ENCODE results near the gene ALKBH7.
"Not testable (repeated sequence)": the region's sequence is repeated elsewhere in the genome, so short reads cannot be mapped to it uniquely, and the experiment has no call there.

The ALKBH7 gene, protein sequence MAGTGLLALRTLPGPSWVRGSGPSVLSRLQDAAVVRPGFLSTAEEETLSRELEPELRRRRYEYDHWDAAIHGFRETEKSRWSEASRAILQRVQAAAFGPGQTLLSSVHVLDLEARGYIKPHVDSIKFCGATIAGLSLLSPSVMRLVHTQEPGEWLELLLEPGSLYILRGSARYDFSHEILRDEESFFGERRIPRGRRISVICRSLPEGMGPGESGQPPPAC

DNA sequence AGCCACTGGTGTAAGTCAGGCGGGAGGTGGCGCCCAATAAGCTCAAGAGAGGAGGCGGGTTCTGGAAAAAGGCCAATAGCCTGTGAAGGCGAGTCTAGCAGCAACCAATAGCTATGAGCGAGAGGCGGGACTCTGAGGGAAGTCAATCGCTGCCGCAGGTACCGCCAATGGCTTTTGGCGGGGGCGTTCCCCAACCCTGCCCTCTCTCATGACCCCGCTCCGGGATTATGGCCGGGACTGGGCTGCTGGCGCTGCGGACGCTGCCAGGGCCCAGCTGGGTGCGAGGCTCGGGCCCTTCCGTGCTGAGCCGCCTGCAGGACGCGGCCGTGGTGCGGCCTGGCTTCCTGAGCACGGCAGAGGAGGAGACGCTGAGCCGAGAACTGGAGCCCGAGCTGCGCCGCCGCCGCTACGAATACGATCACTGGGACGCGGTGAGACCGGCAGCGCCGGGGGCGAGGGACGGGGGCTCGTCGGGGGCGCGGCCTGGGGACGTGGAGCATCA lies at the start of gene ALKBH7:
Gene ALKBH7, plus strand, starts transcription at position 201 of the 502 bp plus-strand sequence. Its CDS starts 27 bp downstream, at position 228.
- peak; percentile 98 for DNase-seq

DNA sequence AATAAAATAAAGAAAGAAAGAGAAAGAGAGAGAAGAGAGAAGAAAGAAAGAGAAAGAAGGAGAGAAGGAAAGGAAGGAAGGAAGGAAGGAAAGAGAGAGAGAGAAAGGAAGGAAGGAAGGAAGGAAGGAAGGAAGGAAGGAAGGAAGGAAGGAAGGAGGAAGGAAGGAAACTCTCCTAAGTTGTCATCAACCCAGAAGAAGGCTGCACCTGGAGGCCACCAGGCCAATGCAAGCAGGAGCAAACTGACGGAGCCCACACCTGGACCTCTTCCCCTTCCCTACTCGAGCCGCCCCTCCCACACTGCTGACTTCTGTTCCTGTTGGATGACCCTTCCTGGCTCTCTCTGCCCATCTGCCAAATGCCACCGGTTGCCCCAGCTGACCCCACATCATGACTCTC lies 47.8 kb upstream of the ALKBH7 start:
- DNase-seq = no peak

DNA sequence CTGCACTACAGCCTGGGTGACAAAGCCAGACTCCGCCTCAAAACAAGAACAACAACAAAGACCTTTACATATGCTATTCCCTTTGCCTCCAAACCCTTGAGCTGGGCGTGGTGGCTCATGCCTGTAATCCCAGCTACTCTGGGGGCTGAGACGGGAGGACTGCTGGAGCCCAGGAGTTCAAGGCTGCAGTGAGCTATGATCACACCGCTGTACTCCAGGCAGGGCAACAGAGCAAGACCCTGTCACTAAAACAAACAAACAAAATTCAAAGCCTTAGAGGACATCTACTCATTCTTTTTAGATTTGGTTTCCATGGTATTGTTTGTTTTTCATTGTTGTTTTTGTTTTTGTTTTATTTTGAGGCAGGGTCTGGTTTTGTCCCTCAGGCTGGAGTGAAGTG lies 47.0 kb upstream of the ALKBH7 start:
- no peak for DNase-seq

DNA sequence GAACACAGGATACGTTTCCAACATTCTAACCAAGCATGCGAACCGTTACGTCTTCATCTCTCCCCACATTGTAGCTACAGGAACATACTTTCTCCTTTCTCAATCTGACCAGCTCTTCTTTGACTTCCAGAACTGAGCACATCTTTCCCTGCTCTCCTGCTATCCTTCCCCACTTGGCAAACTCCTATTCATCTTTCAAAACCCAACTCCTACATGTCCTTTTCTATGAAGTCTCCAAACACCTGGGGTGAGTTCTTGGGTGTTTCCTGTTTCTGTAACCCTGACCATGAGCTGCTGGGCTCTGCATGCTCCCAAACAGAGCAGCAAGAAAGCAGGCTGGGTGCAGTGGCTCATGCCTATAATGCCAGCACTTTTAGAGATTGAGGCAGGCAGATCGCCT lies 45.8 kb upstream of the ALKBH7 start:
- DNase-seq = no peak

GRCh38 chr19:6333439-6333838 lies 39.2 kb upstream of the ALKBH7 start, which contains the start of gene ACER1:
Gene ACER1 (minus strand): TSS chr19:6333612. CDS start chr19:6333551, 61 bp downstream.
- DNase-seq = no peak

- no peak for DNase-seq
Observed at GRCh38 chr19:6334490-6335285, 37.9 kb upstream of the ALKBH7 start.

- DNase-seq = no peak
Observed at GRCh38 chr19:6340493-6341201, 31.9 kb upstream of the ALKBH7 start.

DNA sequence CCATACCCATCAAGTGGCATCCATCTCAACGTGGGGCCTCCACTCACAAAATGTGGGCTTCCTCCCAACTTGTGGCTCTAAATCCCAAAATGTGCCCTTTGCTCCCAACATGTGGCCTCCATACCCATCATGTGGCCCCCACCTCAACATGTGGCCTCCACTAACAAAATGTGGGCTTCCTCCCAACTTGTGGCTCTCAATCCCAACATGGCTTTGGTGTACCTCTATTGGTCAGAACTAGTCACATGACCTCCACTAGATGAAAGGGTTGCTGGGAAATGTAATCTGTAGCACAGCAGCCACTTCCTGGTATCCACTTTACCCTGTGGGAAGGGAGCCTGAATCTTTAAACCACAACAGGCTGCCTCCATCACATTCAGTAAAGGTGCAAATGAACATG lies 29.1 kb upstream of the ALKBH7 start:
- DNase-seq = no peak

DNA sequence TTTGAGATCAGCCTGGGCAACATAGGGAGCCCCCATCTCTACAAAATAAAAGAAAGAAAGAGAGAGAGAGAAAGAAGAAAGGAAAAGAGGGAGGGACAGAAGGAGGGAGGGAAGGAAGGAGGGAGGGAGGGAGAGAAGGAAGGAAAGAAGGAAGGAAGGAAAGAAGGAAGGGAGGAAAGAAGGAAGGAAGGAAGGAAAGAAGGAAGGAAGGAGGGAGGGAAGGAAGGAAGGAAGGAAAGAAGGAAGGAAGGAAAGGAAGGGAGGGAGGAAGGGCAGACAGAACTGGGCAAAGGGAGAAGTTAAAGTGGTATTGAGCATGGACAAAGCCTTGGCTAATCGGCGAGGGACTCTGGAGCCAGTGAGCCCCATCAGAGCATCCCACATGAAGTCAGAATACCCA lies 23.3 kb upstream of the ALKBH7 start:
- DNase-seq = not testable (repeated sequence)

DNA sequence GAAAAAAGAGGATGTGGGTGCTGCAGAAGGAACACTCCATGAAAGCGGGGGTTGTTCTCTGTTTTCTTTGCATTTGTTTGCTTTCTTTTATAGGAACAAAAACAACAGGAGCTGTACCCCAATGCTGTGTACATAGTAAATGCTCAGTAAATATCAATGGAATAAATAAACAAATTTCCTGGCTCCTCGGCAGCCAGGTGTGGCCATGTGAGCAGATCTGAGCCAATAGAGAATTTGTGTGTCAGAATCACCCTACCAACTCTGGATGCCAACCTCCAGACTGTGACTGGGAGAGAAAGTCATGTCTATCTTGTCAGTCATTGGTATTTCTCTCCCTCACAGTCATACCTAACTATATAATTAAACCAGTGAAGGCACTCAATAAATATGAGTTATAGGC lies 21.9 kb upstream of the ALKBH7 start:
- DNase-seq = no peak

DNA sequence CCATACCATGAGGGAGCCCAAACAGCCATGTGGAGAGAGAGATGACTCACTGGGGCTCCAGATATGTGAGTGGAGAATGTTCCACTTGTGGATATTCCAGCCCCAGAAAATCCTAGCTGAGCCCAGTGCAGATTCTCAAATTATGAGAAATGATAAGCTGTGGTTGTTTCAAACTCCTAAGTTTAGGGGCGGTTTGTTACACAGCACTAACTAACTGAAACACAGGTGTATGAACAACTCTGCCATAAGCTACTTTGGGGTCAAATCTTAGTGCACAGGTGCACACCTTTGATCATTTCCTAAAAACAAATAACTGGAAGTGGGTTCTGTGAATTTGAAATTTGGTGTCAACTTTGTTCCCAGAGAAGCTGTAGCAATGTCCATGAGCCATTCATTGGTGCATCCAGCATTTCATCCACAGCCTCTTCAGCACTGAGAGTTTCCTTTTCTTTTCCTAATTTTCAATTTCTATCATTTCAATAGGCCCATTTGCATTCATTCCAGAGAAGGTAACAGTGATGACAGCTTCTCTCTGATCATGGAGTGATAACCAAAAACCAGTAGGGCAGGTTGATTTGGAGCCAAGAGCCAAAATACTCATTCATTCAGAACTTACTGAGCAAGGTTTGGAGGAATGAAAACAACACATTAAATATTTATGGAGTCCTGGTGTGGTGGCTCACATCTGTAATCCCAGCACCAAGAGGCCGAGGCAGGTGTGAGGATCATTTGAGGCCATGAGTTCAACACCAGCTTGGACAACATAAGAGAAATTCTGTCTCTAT lies 20.0 kb upstream of the ALKBH7 start:
- no peak for DNase-seq

GRCh38 chr19:6354098-6354674 lies 18.4 kb upstream of the ALKBH7 start:
- no peak for DNase-seq

GRCh38 chr19:6355321-6356040 lies 17.1 kb upstream of the ALKBH7 start:
- not testable (repeated sequence) for DNase-seq

- no peak for DNase-seq
Observed at GRCh38 chr19:6357174-6357573, 15.4 kb upstream of the ALKBH7 start.

DNA sequence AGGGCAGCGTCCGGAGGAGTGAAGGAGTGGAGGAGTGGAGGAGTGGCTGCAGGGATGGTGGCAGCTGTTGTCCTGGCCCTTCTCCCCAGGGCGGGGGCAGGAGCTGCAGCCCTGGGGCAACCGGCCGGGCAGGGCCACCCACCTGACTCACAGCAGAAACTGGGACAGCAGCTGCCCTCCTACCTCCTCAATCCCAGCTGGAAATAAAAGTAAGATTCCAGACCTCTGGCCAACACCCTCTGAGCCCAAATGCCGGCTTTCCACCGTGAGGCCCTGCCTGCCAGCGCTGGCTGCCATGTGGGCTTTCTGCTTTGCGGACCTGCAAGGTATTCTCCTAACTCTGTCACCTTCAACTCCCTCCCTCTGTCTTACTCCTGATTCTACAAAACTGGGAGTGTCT lies 14.6 kb upstream of the ALKBH7 start:
- DNase-seq = no peak

- DNase-seq = no peak
Observed at GRCh38 chr19:6359568-6360341, 12.8 kb upstream of the ALKBH7 start.

GRCh38 chr19:6360445-6360844 lies 12.1 kb upstream of the ALKBH7 start:
- not testable (repeated sequence) for DNase-seq

GRCh38 chr19:6360857-6361216 lies 11.8 kb upstream of the ALKBH7 start:
- DNase-seq = not testable (repeated sequence)

GRCh38 chr19:6362027-6362350 lies 10.6 kb upstream of the ALKBH7 start:
- no peak for DNase-seq

DNA sequence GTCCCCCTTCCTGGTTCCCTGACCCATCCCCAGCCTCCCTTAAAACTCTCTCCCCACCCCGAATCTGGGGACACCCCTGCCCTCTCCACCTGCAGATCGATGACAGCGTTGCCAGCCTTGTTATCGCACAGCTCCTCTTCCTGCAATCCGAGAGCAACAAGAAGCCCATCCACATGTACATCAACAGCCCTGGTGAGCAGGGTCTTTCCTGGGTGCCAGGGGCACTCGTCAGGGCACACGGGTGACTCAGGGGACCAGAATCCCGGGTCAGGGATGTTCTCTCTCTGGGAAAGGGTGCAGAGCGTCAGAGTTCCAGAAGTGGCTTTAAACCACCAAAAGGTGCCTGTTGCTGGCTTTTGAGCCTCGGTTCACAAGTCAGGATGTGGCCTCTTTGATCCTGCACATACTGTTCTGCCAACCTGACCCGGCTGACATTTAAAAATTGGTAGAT lies 10.2 kb upstream of the ALKBH7 start:
- DNase-seq = no peak

DNA sequence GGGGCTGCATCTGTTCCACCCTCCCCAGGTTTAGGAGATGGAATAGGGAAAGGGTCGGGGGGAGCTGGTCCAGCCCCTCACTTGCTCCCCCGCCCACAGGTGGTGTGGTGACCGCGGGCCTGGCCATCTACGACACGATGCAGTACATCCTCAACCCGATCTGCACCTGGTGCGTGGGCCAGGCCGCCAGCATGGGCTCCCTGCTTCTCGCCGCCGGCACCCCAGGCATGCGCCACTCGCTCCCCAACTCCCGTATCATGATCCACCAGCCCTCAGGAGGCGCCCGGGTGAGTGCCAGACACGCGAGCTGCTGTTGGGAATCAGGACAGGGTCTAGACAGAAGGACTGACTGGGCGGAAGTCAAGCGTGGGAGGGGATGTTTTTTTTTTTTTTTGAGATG lies 8.2 kb upstream of the ALKBH7 start:
- DNase-seq = no peak
